Heart left ventricle (tissue), 16 donors: Measurements from ENCODE around the gene SPRR3. TPM values are rescaled to one million over a fixed set of nuclear protein-coding genes. Genes with fewer than 3 reads are reported as not detected.

Experiments used
- ATAC-seq, 4 donors: fragments of 200-7000 bp; cut with Tn5 transposase; one replicate each; pipeline ENCODE4 v1.9.1; 2020 to 2022; ENCODE audit warnings: moderate library complexity in 4 of 4, mild to moderate bottlenecking in 3 of 4, moderate number of reproducible peaks in 1 of 4
- DNase-seq, 5 donors: peaks; one replicate each; pipeline ENCODE4 v3.0.0-alpha.2; 2020
- H3K27ac ChIP-seq, 12 donors: fragments of 200-600 bp; sonication (generic) in 4 of 12; one replicate each; pipeline versions ENCODE4 v1.5.0 to v1.8.0; 2016 to 2022; ENCODE audit warnings: mild to moderate bottlenecking in 2 of 12
- H3K27me3 ChIP-seq, 9 donors: fragments of 200-600 bp; sonication (generic) in 2 of 9; one replicate each; pipeline versions ENCODE4 v1.5.1 to v1.8.0; 2016 to 2022; ENCODE audit warnings: mild to moderate bottlenecking in 3 of 9
- H3K36me3 ChIP-seq, 9 donors: fragments of 200-600 bp; sonication (generic) in 2 of 9; one replicate each; pipeline versions ENCODE4 v1.5.0 to v1.8.0; 2018 to 2022; ENCODE audit warnings: mild to moderate bottlenecking in 2 of 9
- H3K4me1 ChIP-seq, 12 donors: fragments of 200-600 bp; sonication (generic) in 4 of 12; one replicate each; pipeline versions ENCODE4 v1.5.0 to v1.8.0; 2016 to 2022; ENCODE audit warnings: mild to moderate bottlenecking in 3 of 12
- H3K4me3 ChIP-seq, 12 donors: fragments of 200-600 bp; sonication (generic) in 4 of 12; one replicate each; pipeline versions ENCODE4 v1.5.0 to v1.8.0; 2017 to 2022; ENCODE audit warnings: mild to moderate bottlenecking in 9 of 12, moderate library complexity in 4 of 12
- H3K9me3 ChIP-seq, 12 donors: fragments of 200-600 bp; sonication (generic) in 4 of 12; one replicate each; pipeline versions ENCODE4 v1.5.0 to v1.8.0; 2016 to 2022; ENCODE audit warnings: mild to moderate bottlenecking in 1 of 12
- CTCF ChIP-seq, 12 donors: fragments of 200-600 bp; sonication (generic) in 4 of 12; IDR thresholded peaks; one replicate each; pipeline versions ENCODE4 v1.5.0 to v1.8.0; 2018 to 2022; ENCODE audit warnings: antibody characterized with exemption in 12 of 12, mild to moderate bottlenecking in 5 of 12
- POLR2A ChIP-seq, 2 donors: fragments of 450-650 bp; IDR thresholded peaks; one replicate each; pipeline ENCODE4 v1.6.1; 2017; ENCODE audit warnings: antibody characterized with exemption in 2 of 2, mild to moderate bottlenecking in 2 of 2, moderate library complexity in 2 of 2
- WGBS, 4 donors: extraction: QIAGEN DNeasy Blood & Tissue Kit in 2 of 4; methylation state at CpG; one replicate each; pipeline versions ENCODE4 v1.1.5 to v1.1.7; 2013 to 2018; 5-methylcytosine and 5-hydroxymethylcytosine counted together
- intact Hi-C, 10 donors: fragments of 100-400 bp; cut with DNase I; formaldehyde crosslinking; loops; one replicate each; pipeline versions ENCODE4 v1.11.1 to v1.14.2; 2022
- polyA plus RNA-seq, 2 donors: library from polyadenylated mRNA; stranded (reverse); fragments of 200-250 nt; gene quantifications; one replicate each; pipeline ENCODE4 v1.2.3, GENCODE V29; 2013
- total RNA-seq, 9 donors: library from RNA; depleted of rRNA in 2 of 9; stranded (reverse); fragments of >200 nt in 2 of 9; fragmentation: NEBNext Ultra II Directional in 3 of 9; extraction: Animal tissue kit (Norgen Biotek cat#: 25700) in 3 of 9; gene quantifications; one replicate each; pipeline versions ENCODE4 v1.1.0 to v1.2.4, GENCODE V29; 2016 to 2023
- donor health status: ischemic (EF 13 %, LVEDD 7.1; RV severe dilation, severe dysfunction).
- donor health status: healthy with polysubstance abuse.
- donor health status: DM: no; HTN: yes; CAD: no.
- donor health status: DM: no; HTN: no; CAD: no.
- donor health status: ischemic (EF 25% LVEDD 6.9; RV normal size, moderate dysfunction).
- donor health status: ischemic (EF 25% LVEDD 5.7; RV mildly dilated, moderate dysfunction).
- donor health status: healthy.
- donor health status: DM: yes; HTN: yes; CAD: no.
- donor health status: ischemic (EF 35%, LVEDD 5.7; RV mildly dilated, moderate dysfunction).
- donor health status: nonischemic (EF 11% LVEDD 7.7; RV severe dilation, severe dysfunction).
- donor health status: DM: yes; HTN: yes; CAD: no.
- donor health status: PGD.
- donor health status: ischemic (EF 29% LVEDD 5.4; RV normal size, mild dysfunction).
- donor health status: nonischemic (EF 23%, LVEDD 6.1; RV moderate dilation, normal function).

The SPRR3 gene
- total and polyA plus RNA-seq, 11 donors, result 1.2 TPM; not detected in 10

GRCh38 chr1:153023109-153023508 is 21.6 kb downstream of the SPRR3 start:
- Histone ChIP-seq H3K36me3 (no peaks in the 10 kb centered on the region), H3K4me1 (no peaks in the 10 kb centered on the region), H3K9me3 (no peaks in the 10 kb centered on the region), H3K4me3 (no peak overlapping the region), H3K27ac (no peak overlapping the region), H3K27me3 (no peaks in the 10 kb centered on the region)
- TF ChIP-seq CTCF (IDR thresholded peaks at IDR 0.05) (no peak), POLR2A (IDR thresholded peaks at IDR 0.05) (no peak)
- 82 to 90% (median 86%) methylated on average over 7 of the region's 7 CpGs for WGBS, 4 donors
- intact Hi-C loops, result no loop called here
- ATAC-seq (no peak), DNase-seq (no peak)

GRCh38 chr1:153024413-153024812 is 22.9 kb downstream of the SPRR3 start:
- WGBS, 4 donors, result 70 to 80% (median 76%) methylated on average over 1 of the region's 1 CpG
- intact Hi-C loops, result no loop called here
- no peak for TF ChIP-seq CTCF (IDR thresholded peaks at IDR 0.05)
- no peak for TF ChIP-seq POLR2A (IDR thresholded peaks at IDR 0.05)

GRCh38 chr1:153025797-153026196 is 24.2 kb downstream of the SPRR3 start:
- TF ChIP-seq CTCF (IDR thresholded peaks at IDR 0.05) (no peak), POLR2A (IDR thresholded peaks at IDR 0.05) (no peak)
- Histone ChIP-seq H3K9me3 (no peaks in the 10 kb centered on the region), H3K27me3 (no peaks in the 10 kb centered on the region), H3K4me1 (no peaks in the 10 kb centered on the region), H3K27ac (no peak overlapping the region), H3K36me3 (no peaks in the 10 kb centered on the region), H3K4me3 (no peak overlapping the region)
- DNase-seq, result no peak
- no peak for ATAC-seq
- WGBS, 4 donors, result 65 to 75% (median 70%) methylated on average over 1 of the region's 1 CpG
- intact Hi-C loops, result no loop called here

More at GRCh38 chr1:153024413-153024812, 22.9 kb downstream of the SPRR3 start:
- DNase-seq, result no peak
- H3K27ac ChIP-seq, result no peak overlapping the region
- H3K27me3 ChIP-seq, result no peaks in the 10 kb centered on the region
- H3K4me1 ChIP-seq, result no peaks in the 10 kb centered on the region
- ATAC-seq, result no peak
- H3K4me3 ChIP-seq, result no peak overlapping the region
- H3K9me3 ChIP-seq, result no peaks in the 10 kb centered on the region
- H3K36me3 ChIP-seq, result no peaks in the 10 kb centered on the region

- WGBS, 4 donors, result 41 to 63% (median 51%) methylated on average over 1 of the region's 1 CpG
- DNase-seq (no peak), ATAC-seq (no peak)
- Histone ChIP-seq H3K27me3 (no peaks in the 10 kb centered on the region), H3K4me3 (no peak overlapping the region), H3K27ac (no peak overlapping the region), H3K4me1 (no peaks in the 10 kb centered on the region), H3K36me3 (no peaks in the 10 kb centered on the region), H3K9me3 (no peaks in the 10 kb centered on the region)
- intact Hi-C loops, result no loop called here
- TF ChIP-seq POLR2A (IDR thresholded peaks at IDR 0.05), result no peak
- TF ChIP-seq CTCF (IDR thresholded peaks at IDR 0.05), result no peak
These were observed 27.2 kb downstream of the SPRR3 start for GRCh38 chr1:153028766-153029165.
